ENCODE measurements around the gene SUGT1. TPM values are rescaled to one million over a fixed set of nuclear protein-coding genes. Genes with fewer than 3 reads are reported as not detected.
A peak's percentile ranks its signal among the peaks of the same experiment; 100 is the strongest.

Gene SUGT1
- total and polyA plus RNA-seq, 10 of the 15 experiments (the other 5 are each of a cell fraction or from before 2014, with no cell fraction given), result 46.7 to 122 (median 77.3) TPM

DNA sequence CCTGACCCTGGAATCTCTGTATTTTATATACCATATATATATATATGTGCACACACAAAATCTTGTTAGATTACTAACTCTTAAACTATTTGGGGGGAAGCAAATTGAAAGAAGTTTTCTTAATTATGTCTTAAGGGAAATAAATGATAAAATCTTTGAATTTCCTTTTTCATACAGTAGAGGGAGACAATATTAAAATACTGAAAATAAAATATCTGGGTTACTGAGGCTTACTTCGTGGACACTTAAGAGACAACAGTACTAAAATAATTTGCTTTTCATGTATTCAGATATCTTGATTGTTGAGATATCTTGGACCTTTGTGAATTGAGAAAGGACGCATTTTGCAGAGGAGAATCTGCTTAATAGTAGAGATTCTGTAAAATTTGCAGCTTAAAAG, 17.0 kb downstream of the SUGT1 start:
- Histone ChIP-seq H3K27me3 (replicated peaks in 1 of 2; ENCODE audit: control insufficient read depth in 2 of 2, insufficient read depth in 2 of 2, low read length in 1 of 2) (no peaks in the 10 kb centered on the region), H3K4me1 (ENCODE audit: control insufficient read depth, insufficient read depth, low read length) (no peaks in the 10 kb centered on the region), H3K9ac (ENCODE audit: control insufficient read depth, insufficient read depth, low read length) (no peak overlapping the region), H3K4me3 (no peak overlapping the region), H3K27ac (ENCODE audit: control insufficient read depth, insufficient read depth) (no peak overlapping the region), H3K79me2 (ENCODE audit: control insufficient read depth, insufficient read depth, low read length) (no peaks in the 10 kb centered on the region; the same call in 1 of the 2 replicates), H3K9me3 (replicated peaks; ENCODE audit: control insufficient read depth, insufficient read depth, low read length) (no peaks in the 10 kb centered on the region), H3K4me2 (ENCODE audit: control insufficient read depth, insufficient read depth) (no peak overlapping the region), H4K20me1 (ENCODE audit: control insufficient read depth, insufficient read depth) (no peaks in the 10 kb centered on the region), H3K36me3 (ENCODE audit: control insufficient read depth in 2 of 2, insufficient read depth in 2 of 2, low read length in 1 of 2) (peaks cover 3 to 32% of the 10 kb centered on the region in 2 experiments), H2AFZ (ENCODE audit: control insufficient read depth, low read depth, low read length) (no peak overlapping the region)
- in situ Hi-C loops (cut with MboI), result loop anchor here (5.0 to 10.0 kb wide), 2 partner anchors 138 to 295 kb away; no protein-coding TSS in a partner anchor
- DNase-seq (ENCODE audit: low read depth, low spot score), result no peak
- CTCF ChIA-PET, result interaction anchor here (0.7 to 3.7 kb wide), 4 partner anchors 20 to 139 kb away, joined by 3 to 17 read pairs (median 6); no protein-coding TSS in a partner anchor
- FAIRE-seq, result no peak
- BruUV-seq (replicated peaks), result no TSS peak
- ATAC-seq, result no peak
- 100% methylated on average over 2 of the region's 2 CpGs for WGBS (ENCODE audit: insufficient coverage, insufficient replicate concordance, low lambda C conversion rate, missing lambda C conversion rate)
- TF ChIP-seq SREBF1 (IDR thresholded peaks at IDR 0.05; ENCODE audit: low read length) (no peak), RUNX3 (IDR thresholded peaks at IDR 0.05; ENCODE audit: low read length) (no peak), DPF2 (IDR thresholded peaks at IDR 0.05) (no peak), ASH2L (IDR thresholded peaks at IDR 0.05; ENCODE audit: borderline replicate concordance, low read depth) (no peak), SMAD1 (IDR thresholded peaks at IDR 0.05; ENCODE audit: low read depth, partially characterized antibody) (no peak), EGR1 (IDR thresholded peaks at IDR 0.05; ENCODE audit: borderline replicate concordance in 1 of 2, low read depth in 2 of 2, low read length in 2 of 2) (no peak), RAD21 (IDR thresholded peaks at IDR 0.05; ENCODE audit: insufficient read depth, low read depth, low read length) (0 out of 2 replicates have a peak, but pooled peaks have one; percentile 1), BHLHE40 (IDR thresholded peaks at IDR 0.05; ENCODE audit: borderline replicate concordance in 1 of 2, low read depth in 2 of 2, low read length in 1 of 2) (no peak), MEF2B (IDR thresholded peaks at IDR 0.05; ENCODE audit: partially characterized antibody, poor library complexity, severe bottlenecking) (no peak)
- SMC1A ChIA-PET (ENCODE audit: uncharacterized antibody, unreplicated experiment), result interaction anchor here (0.7 to 1.2 kb wide), 3 partner anchors 67 to 140 kb away, joined by 3 read pairs; no protein-coding TSS in a partner anchor
- POLR2A ChIA-PET, result no interaction called here
- intact Hi-C loops (cut with micrococcal nuclease; ENCODE audit: unreplicated experiment), result loop anchor here (5.0 kb wide), 1 partner anchor 298 kb away; no protein-coding TSS in a partner anchor
- RAD21 ChIA-PET (ENCODE audit: unreplicated experiment), result interaction anchor here (1.0 to 1.2 kb wide), 2 partner anchors 56 to 140 kb away, joined by 4 to 5 read pairs; no protein-coding TSS in a partner anchor

Measured in GM12878 (cell line).